HFF-Myc (cell line): ENCODE measurements around the gene KCNMA1.
A peak's percentile ranks its signal among the peaks of the same experiment; 100 is the strongest.

Experiments used
- DNase-seq: peaks from one replicate; pipeline ENCODE4 v3.0.0-alpha.2; 2011; ENCODE audit warnings: low read depth; ENCODE audit errors: extremely low read depth
- H3K4me3 ChIP-seq: replicated peaks from 2 replicates; pipeline ENCODE4 v1.5.1; 2011; ENCODE audit warnings: low read depth, mild to moderate bottlenecking, control low read depth, low read length
- TF ChIP-seq, protein P1 (sequence below): IDR thresholded peaks from 2 replicates; pipeline ENCODE4 v1.5.1; 2012; ENCODE audit warnings: mild to moderate bottlenecking, low read depth, low read length, control low read depth; ENCODE audit errors: missing control alignments

The KCNMA1 gene

DNA sequence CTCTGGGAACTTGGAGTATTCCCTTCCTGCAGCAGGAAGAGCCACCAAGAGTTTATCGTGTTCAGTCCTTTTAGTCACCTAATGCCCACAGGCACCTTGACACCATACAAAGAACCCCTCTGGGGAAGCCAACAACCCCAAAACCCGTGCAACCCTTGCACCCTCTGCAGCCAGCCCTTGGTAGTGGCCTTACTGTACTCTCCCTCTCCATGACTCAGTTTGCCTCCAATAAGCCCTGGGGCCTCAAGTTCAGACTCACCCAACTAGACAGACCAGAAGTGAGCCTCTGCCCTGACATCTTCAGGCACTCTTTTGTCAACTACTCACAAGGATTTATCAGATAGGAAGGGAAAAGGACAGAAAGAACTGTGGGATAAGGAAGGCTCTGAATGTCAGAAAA, 30.9 kb downstream of the KCNMA1 start:
- TF ChIP-seq, protein P1, sequence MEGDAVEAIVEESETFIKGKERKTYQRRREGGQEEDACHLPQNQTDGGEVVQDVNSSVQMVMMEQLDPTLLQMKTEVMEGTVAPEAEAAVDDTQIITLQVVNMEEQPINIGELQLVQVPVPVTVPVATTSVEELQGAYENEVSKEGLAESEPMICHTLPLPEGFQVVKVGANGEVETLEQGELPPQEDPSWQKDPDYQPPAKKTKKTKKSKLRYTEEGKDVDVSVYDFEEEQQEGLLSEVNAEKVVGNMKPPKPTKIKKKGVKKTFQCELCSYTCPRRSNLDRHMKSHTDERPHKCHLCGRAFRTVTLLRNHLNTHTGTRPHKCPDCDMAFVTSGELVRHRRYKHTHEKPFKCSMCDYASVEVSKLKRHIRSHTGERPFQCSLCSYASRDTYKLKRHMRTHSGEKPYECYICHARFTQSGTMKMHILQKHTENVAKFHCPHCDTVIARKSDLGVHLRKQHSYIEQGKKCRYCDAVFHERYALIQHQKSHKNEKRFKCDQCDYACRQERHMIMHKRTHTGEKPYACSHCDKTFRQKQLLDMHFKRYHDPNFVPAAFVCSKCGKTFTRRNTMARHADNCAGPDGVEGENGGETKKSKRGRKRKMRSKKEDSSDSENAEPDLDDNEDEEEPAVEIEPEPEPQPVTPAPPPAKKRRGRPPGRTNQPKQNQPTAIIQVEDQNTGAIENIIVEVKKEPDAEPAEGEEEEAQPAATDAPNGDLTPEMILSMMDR, result no peak
- no peak overlapping the region for H3K4me3 ChIP-seq
- DNase-seq, result no peak

DNA sequence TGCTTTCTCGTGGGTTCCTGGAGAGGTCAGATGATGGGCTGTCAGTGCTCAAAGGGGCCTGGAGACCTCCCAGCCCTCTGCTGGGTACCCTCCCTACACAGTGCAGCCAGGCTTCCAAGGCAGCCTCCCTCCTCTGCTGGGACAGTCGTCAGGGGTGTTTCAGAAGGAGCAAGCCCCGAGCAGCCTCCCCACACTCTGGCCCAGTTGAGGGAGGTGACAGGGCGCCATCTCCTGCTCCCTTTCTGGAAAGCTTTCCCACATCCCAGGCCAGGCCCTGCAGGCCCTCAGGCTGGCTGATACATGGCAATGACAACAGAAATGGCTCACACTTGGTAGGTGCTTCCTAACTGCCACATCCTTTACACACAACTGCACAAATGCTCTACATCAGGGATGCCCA, 32.1 kb downstream of the KCNMA1 start:
- no peak overlapping the region for H3K4me3 ChIP-seq
- no peak for DNase-seq
- TF ChIP-seq, protein P1, result peak; percentile 10

GRCh38 chr10:77604941-77605351, 32.7 kb downstream of the KCNMA1 start:
- DNase-seq, result no peak
- H3K4me3 ChIP-seq, result no peak overlapping the region
- TF ChIP-seq, protein P1, result no peak

DNA sequence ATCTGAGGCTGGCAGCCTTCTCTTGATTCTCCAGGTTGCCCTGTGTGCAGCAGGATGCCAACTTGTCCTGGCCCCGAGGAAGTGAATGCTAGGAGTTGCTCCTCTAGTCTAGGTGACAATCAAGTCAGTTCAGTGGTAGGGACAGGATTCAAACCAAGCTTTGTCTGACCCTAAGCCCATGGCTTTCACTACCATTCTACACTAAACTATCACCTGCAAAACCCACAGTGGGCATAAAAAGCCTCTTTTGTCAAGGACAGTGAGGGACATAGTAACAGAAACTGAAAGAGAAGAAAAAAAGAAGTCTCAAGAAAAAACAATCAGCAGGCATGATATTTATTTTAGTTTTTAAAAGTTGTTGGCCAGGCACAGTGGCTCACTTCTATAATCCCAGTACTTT, 33.5 kb downstream of the KCNMA1 start:
- no peak overlapping the region for H3K4me3 ChIP-seq
- TF ChIP-seq, protein P1, result no peak
- DNase-seq, result no peak

DNA sequence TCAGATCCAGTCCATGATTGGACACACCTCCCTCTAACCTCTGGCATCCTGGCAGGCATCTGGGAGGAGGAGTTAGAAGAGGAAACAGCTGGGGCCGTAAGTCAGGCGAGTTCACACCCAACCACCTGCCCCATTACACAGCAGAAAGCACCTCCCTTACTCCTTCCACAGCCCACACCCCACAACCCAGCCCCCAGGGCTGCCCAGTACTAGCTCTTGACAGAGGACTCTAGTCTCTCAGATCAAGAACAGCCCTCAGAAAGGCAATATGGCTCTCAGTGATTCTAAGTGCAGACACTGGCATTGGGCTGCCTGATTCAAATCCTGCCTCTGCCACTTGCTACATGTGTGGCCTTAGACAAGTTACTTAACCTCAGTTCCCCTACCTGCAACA, 34.1 kb downstream of the KCNMA1 start:
- TF ChIP-seq, protein P1, result no peak
- H3K4me3 ChIP-seq, result no peak overlapping the region
- no peak for DNase-seq

- no peak for DNase-seq
- no peak overlapping the region for H3K4me3 ChIP-seq
- TF ChIP-seq, protein P1, result no peak
These were observed 34.6 kb downstream of the KCNMA1 start for GRCh38 chr10:77602913-77603533.
